H9 (cell line): ENCODE data around the gene DOCK9. TPM values are rescaled to one million over a fixed set of nuclear protein-coding genes. Genes with fewer than 3 reads are reported as not detected.

Source experiments
- DNase-seq: peaks from one replicate; pipeline ENCODE4 v3.0.0-alpha.2; 2017
- H2AFZ ChIP-seq: one replicate; pipeline ENCODE4 v1.6.1; 2013; ENCODE audit warnings: mild to moderate bottlenecking, low read length, control low read depth, moderate library complexity
- H2AK5ac ChIP-seq: 2 replicates; pipeline ENCODE4 v1.6.1; 2013; ENCODE audit warnings: low read length, control low read depth, mixed read lengths; ENCODE audit not compliant: insufficient read length
- H2BK120ac ChIP-seq: one replicate; pipeline ENCODE4 v1.6.1; 2013; ENCODE audit warnings: low read depth, mild to moderate bottlenecking, low read length, control low read depth, inconsistent platforms; ENCODE audit not compliant: poor library complexity, severe bottlenecking
- H2BK12ac ChIP-seq: 2 replicates; pipeline ENCODE4 v1.6.1; 2013; ENCODE audit warnings: low read length, control low read depth, mixed read lengths, low read depth; ENCODE audit not compliant: insufficient read length
- H2BK15ac ChIP-seq: 2 replicates; pipeline ENCODE4 v1.6.1; 2013; ENCODE audit warnings: low read depth, low read length, control low read depth
- H2BK20ac ChIP-seq: one replicate; pipeline ENCODE4 v1.6.1; 2013; ENCODE audit warnings: low read depth, mild to moderate bottlenecking, low read length, control low read depth, inconsistent platforms; ENCODE audit not compliant: poor library complexity, severe bottlenecking
- H2BK5ac ChIP-seq: 2 replicates; pipeline ENCODE4 v1.6.1; 2013; ENCODE audit warnings: low read length, control low read depth, mixed read lengths; ENCODE audit not compliant: insufficient read length
- H3K14ac ChIP-seq: 2 replicates; pipeline ENCODE4 v1.6.1; 2013; ENCODE audit warnings: low read length, control low read depth; ENCODE audit not compliant: insufficient read depth
- H3K18ac ChIP-seq: 2 replicates; pipeline ENCODE4 v1.6.1; 2013; ENCODE audit warnings: low read depth, mild to moderate bottlenecking, mixed read lengths, low read length, control low read depth; ENCODE audit not compliant: insufficient read length
- H3K23ac ChIP-seq: 2 replicates; pipeline ENCODE4 v1.6.1; 2013; ENCODE audit warnings: low read length, control low read depth, mixed read lengths, low read depth; ENCODE audit not compliant: insufficient read length
- H3K23me2 ChIP-seq: 2 replicates; pipeline ENCODE4 v1.6.1; 2013; ENCODE audit warnings: low read depth, mild to moderate bottlenecking, mixed read lengths, low read length, control low read depth; ENCODE audit not compliant: insufficient read length, poor library complexity, severe bottlenecking
- H3K27ac ChIP-seq: 2 replicates; pipeline ENCODE4 v1.5.1; 2013; ENCODE audit warnings: low read length, control low read depth, mixed read lengths, low read depth; ENCODE audit not compliant: insufficient read length
- H3K27me3 ChIP-seq: 2 replicates; pipeline ENCODE4 v1.6.1; 2013; ENCODE audit warnings: low read length, control low read depth, inconsistent platforms; ENCODE audit not compliant: insufficient read depth
- H3K4ac ChIP-seq: 2 replicates; pipeline ENCODE4 v1.6.1; 2013; ENCODE audit warnings: low read depth, mild to moderate bottlenecking, control low read depth, inconsistent platforms, low read length, moderate library complexity
- H3K4me1 ChIP-seq: 2 replicates; pipeline ENCODE4 v1.6.1; 2013; ENCODE audit warnings: low read length, control low read depth, inconsistent platforms; ENCODE audit not compliant: insufficient read depth
- H3K4me2 ChIP-seq: 2 replicates; pipeline ENCODE4 v1.6.1; 2013; ENCODE audit warnings: low read length, control low read depth, mixed read lengths; ENCODE audit not compliant: insufficient read length, insufficient read depth
- H3K56ac ChIP-seq: 2 replicates; pipeline ENCODE4 v1.6.1; 2013; ENCODE audit warnings: low read depth, mild to moderate bottlenecking, mixed read lengths, low read length, control low read depth; ENCODE audit not compliant: insufficient read length
- H3K79me1 ChIP-seq: 2 replicates; pipeline ENCODE4 v1.6.1; 2013; ENCODE audit warnings: low read depth, mild to moderate bottlenecking, moderate library complexity, low read length, control low read depth, inconsistent platforms; ENCODE audit not compliant: insufficient read depth, poor library complexity, severe bottlenecking
- H3K79me2 ChIP-seq: 2 replicates; pipeline ENCODE4 v1.6.1; 2013; ENCODE audit warnings: low read length, control low read depth, inconsistent platforms; ENCODE audit not compliant: insufficient read depth
- H3K9ac ChIP-seq: 2 replicates; pipeline ENCODE4 v1.6.1; 2013; ENCODE audit warnings: low read length, control low read depth, mixed read lengths; ENCODE audit not compliant: insufficient read length; ENCODE audit errors: extremely low read depth
- H3K9me3 ChIP-seq: one replicate; pipeline ENCODE4 v1.6.1; 2013; ENCODE audit warnings: low read depth, low read length, inconsistent platforms; ENCODE audit not compliant: control insufficient read depth
- H3T11ph ChIP-seq: one replicate; pipeline ENCODE4 v1.6.1; 2013; ENCODE audit warnings: mild to moderate bottlenecking, low read length, control low read depth, inconsistent platforms
- H4K20me1 ChIP-seq: one replicate; pipeline ENCODE4 v1.6.1; 2013; ENCODE audit not compliant: control insufficient read depth, insufficient read length, insufficient read depth
- H4K5ac ChIP-seq: 2 replicates; pipeline ENCODE4 v1.6.1; 2013; ENCODE audit warnings: low read depth, mild to moderate bottlenecking, mixed read lengths, low read length, control low read depth; ENCODE audit not compliant: insufficient read length
- H4K8ac ChIP-seq: replicated peaks from 2 replicates; pipeline ENCODE4 v1.6.1; 2013; ENCODE audit warnings: low read length, control low read depth, mixed read lengths, low read depth; ENCODE audit not compliant: insufficient read length
- H4K91ac ChIP-seq: 2 replicates; pipeline ENCODE4 v1.6.1; 2013; ENCODE audit warnings: low read depth, mild to moderate bottlenecking, moderate library complexity, mixed read lengths, low read length, control low read depth; ENCODE audit not compliant: insufficient read length
- H3K27ac Mint-ChIP-seq, 3 experiments: 2 replicates in 2 of 3; 3 replicates in 1 of 3; pipeline ENCODE4 v1.8.0; 2020 to 2021; ENCODE audit warnings: mixed read lengths in 3 of 3, mild to moderate bottlenecking in 1 of 3, moderate library complexity in 1 of 3
- H3K27me3 Mint-ChIP-seq: 2 replicates; pipeline ENCODE4 v1.8.0; 2021; ENCODE audit warnings: low read depth, mild to moderate bottlenecking, moderate library complexity, mixed read lengths
- H3K36me3 Mint-ChIP-seq, 3 experiments: 2 replicates in 2 of 3; 3 replicates in 1 of 3; pipeline ENCODE4 v1.8.0; 2020 to 2021; ENCODE audit warnings: low read depth in 3 of 3, mixed read lengths in 3 of 3; ENCODE audit not compliant: insufficient read depth in 1 of 3
- H3K4me1 Mint-ChIP-seq, 2 experiments: 2 replicates each; pipeline ENCODE4 v1.8.0; 2020; ENCODE audit warnings: mixed read lengths in 2 of 2
- H3K4me3 Mint-ChIP-seq, 2 experiments: 2 replicates in 1 of 2; 3 replicates in 1 of 2; pipeline ENCODE4 v1.8.0; 2020 to 2021; ENCODE audit warnings: mild to moderate bottlenecking in 2 of 2, mixed read lengths in 2 of 2, moderate library complexity in 1 of 2
- H3K9me3 Mint-ChIP-seq, 2 experiments: 2 replicates in 1 of 2; 3 replicates in 1 of 2; pipeline ENCODE4 v1.8.0; 2020; ENCODE audit warnings: mild to moderate bottlenecking in 2 of 2, mixed read lengths in 2 of 2, moderate library complexity in 1 of 2
- WGBS: extraction: QIAGEN DNeasy Blood & Tissue Kit; methylation state at CpG from one replicate; pipeline ENCODE4 v1.1.7; 2013; ENCODE audit warnings: missing lambda C conversion rate, low lambda C conversion rate, mixed read lengths; ENCODE audit not compliant: insufficient read length; ENCODE audit errors: extremely low coverage; 5-methylcytosine and 5-hydroxymethylcytosine counted together
- total RNA-seq: library from RNA; stranded (reverse); gene quantifications from 2 replicates; pipeline ENCODE4 v1.2.1, GENCODE V29; 2021
- TF ChIP-seq, protein P1 (sequence below): fragments of 200-600 bp; sonication (generic); conservative IDR thresholded peaks from 3 replicates; pipeline ENCODE4 v1.8.0; 2021; ENCODE audit warnings: antibody characterized with exemption, mild to moderate bottlenecking

The DOCK9 gene
- total RNA-seq, 1 experiment from 2014 or later: 23.0 TPM

GRCh38 chr13:98755729-98756128 lies 222.1 kb downstream of the DOCK9 start:
- H3K36me3 Mint-ChIP-seq: peaks cover 6 to 12% (median 8%) of the 10 kb centered on the region in 3 experiments
- H3K56ac ChIP-seq: no peak overlapping the region

More at GRCh38 chr13:98755729-98756128, 222.1 kb downstream of the DOCK9 start:
- Histone ChIP-seq H3K4ac (no peak overlapping the region), H4K20me1 (no peaks in the 10 kb centered on the region), H3K14ac (no peak overlapping the region), H3T11ph (no peak overlapping the region), H3K4me2 (no peak overlapping the region), H3K27ac (no peak overlapping the region), H3K79me2 (no peaks in the 10 kb centered on the region), H4K91ac (no peak overlapping the region), H3K4me1 (peaks cover 3% of the 10 kb centered on the region; the same call in 1 of the 2 replicates), H2BK5ac (no peak overlapping the region), H2BK15ac (no peak overlapping the region), H4K5ac (no peak overlapping the region), H3K18ac (no peak overlapping the region), H2BK120ac (no peak overlapping the region), H3K9me3 (no peaks in the 10 kb centered on the region), H2BK20ac (no peak overlapping the region), H3K23ac (no peak overlapping the region), H2AK5ac (no peak overlapping the region), H3K79me1 (no peaks in the 10 kb centered on the region), H2AFZ (no peak overlapping the region), H3K9ac (no peak overlapping the region), H4K8ac (no peak overlapping the region), H3K27me3 (peaks cover 4% of the 10 kb centered on the region; the same call in 1 of the 2 replicates), H3K23me2 (peaks cover 8% of the 10 kb centered on the region), H2BK12ac (no peak overlapping the region)
- H3K27ac Mint-ChIP-seq: no peak overlapping the region; a peak in 1 of 7 replicates
- no peak overlapping the region for H3K4me3 Mint-ChIP-seq
- TF ChIP-seq, protein P1, sequence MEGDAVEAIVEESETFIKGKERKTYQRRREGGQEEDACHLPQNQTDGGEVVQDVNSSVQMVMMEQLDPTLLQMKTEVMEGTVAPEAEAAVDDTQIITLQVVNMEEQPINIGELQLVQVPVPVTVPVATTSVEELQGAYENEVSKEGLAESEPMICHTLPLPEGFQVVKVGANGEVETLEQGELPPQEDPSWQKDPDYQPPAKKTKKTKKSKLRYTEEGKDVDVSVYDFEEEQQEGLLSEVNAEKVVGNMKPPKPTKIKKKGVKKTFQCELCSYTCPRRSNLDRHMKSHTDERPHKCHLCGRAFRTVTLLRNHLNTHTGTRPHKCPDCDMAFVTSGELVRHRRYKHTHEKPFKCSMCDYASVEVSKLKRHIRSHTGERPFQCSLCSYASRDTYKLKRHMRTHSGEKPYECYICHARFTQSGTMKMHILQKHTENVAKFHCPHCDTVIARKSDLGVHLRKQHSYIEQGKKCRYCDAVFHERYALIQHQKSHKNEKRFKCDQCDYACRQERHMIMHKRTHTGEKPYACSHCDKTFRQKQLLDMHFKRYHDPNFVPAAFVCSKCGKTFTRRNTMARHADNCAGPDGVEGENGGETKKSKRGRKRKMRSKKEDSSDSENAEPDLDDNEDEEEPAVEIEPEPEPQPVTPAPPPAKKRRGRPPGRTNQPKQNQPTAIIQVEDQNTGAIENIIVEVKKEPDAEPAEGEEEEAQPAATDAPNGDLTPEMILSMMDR: no peak
- DNase-seq: no peak
- H3K4me1 Mint-ChIP-seq: peaks cover 8 to 10% of the 10 kb centered on the region in 2 experiments
- WGBS: no CpG with 5 or more reads among the region's 9 CpGs
- peaks cover 17 to 23% of the 10 kb centered on the region in 2 experiments for H3K9me3 Mint-ChIP-seq
- H3K27me3 Mint-ChIP-seq: peaks cover 46% of the 10 kb centered on the region
